SU-DHL-6 (cell line): ENCODE data around the gene MAPT.

Source experiments
- CTCF ChIP-seq: fragments of 200-600 bp; sonication (generic); IDR thresholded peaks from one replicate; pipeline ENCODE4 v1.5.1; 2017; ENCODE audit warnings: antibody characterized with exemption, mild to moderate bottlenecking, low read length, moderate library complexity; ENCODE audit not compliant: insufficient read depth, poor library complexity, severe bottlenecking
- EZH2phosphoT487 ChIP-seq: fragments of 200-600 bp; sonication (generic), shearing (Covaris generic); conservative IDR thresholded peaks from 2 replicates; pipeline ENCODE4 v1.6.1; 2018; ENCODE audit warnings: mild to moderate bottlenecking, antibody characterized with exemption, low read length, moderate library complexity, mixed read lengths

GRCh38 chr17:46028981-46029565 lies 134.7 kb downstream of the MAPT start:
- TF ChIP-seq CTCF: no peak
- TF ChIP-seq EZH2phosphoT487: no peak
